HG02973 (cell line): ENCODE measurements around the gene KCNQ2.

ENCODE experiments used
- ATAC-seq: cut with Tn5 transposase; IDR thresholded peaks from one replicate; pipeline ENCODE4 v1.9.1; 2021; ENCODE audit warnings: moderate library complexity; ENCODE audit not compliant: unreplicated experiment

Gene KCNQ2

GRCh38 chr20:63361519-63362435, 110.7 kb downstream of the KCNQ2 start:
- ATAC-seq: no peak

- no peak for ATAC-seq
Observed at GRCh38 chr20:63360850-63361518, 111.5 kb downstream of the KCNQ2 start, which contains the start of gene CHRNA4. CHRNA4 (minus strand) TSS chr20:63361349; CDS start chr20:63361165, 184 bp downstream.

- ATAC-seq: no peak
Observed at GRCh38 chr20:63359937-63360849, 112.3 kb downstream of the KCNQ2 start.

- no peak for ATAC-seq
Observed at GRCh38 chr20:63359164-63359934, 113.1 kb downstream of the KCNQ2 start.

- ATAC-seq: no peak
Observed at GRCh38 chr20:63357921-63358905, 114.2 kb downstream of the KCNQ2 start.

- ATAC-seq: no peak
Observed at GRCh38 chr20:63356931-63357879, 115.2 kb downstream of the KCNQ2 start.

GRCh38 chr20:63356511-63356910, 115.9 kb downstream of the KCNQ2 start:
- no peak for ATAC-seq

GRCh38 chr20:63355781-63356295, 116.6 kb downstream of the KCNQ2 start:
- no peak for ATAC-seq

GRCh38 chr20:63354636-63355350, 117.7 kb downstream of the KCNQ2 start:
- no peak for ATAC-seq

GRCh38 chr20:63352811-63353221, 119.6 kb downstream of the KCNQ2 start:
- ATAC-seq: no peak

- ATAC-seq: no peak
Observed at GRCh38 chr20:63351811-63352591, 120.5 kb downstream of the KCNQ2 start.

GRCh38 chr20:63351326-63351700, 121.1 kb downstream of the KCNQ2 start:
- no peak for ATAC-seq

- no peak for ATAC-seq
Observed at GRCh38 chr20:63350597-63351325, 121.7 kb downstream of the KCNQ2 start.
